Measurements from ENCODE around the gene SMARCAD1. TPM values are rescaled to one million over a fixed set of nuclear protein-coding genes. Genes with fewer than 3 reads are reported as not detected.

Gene SMARCAD1, protein sequence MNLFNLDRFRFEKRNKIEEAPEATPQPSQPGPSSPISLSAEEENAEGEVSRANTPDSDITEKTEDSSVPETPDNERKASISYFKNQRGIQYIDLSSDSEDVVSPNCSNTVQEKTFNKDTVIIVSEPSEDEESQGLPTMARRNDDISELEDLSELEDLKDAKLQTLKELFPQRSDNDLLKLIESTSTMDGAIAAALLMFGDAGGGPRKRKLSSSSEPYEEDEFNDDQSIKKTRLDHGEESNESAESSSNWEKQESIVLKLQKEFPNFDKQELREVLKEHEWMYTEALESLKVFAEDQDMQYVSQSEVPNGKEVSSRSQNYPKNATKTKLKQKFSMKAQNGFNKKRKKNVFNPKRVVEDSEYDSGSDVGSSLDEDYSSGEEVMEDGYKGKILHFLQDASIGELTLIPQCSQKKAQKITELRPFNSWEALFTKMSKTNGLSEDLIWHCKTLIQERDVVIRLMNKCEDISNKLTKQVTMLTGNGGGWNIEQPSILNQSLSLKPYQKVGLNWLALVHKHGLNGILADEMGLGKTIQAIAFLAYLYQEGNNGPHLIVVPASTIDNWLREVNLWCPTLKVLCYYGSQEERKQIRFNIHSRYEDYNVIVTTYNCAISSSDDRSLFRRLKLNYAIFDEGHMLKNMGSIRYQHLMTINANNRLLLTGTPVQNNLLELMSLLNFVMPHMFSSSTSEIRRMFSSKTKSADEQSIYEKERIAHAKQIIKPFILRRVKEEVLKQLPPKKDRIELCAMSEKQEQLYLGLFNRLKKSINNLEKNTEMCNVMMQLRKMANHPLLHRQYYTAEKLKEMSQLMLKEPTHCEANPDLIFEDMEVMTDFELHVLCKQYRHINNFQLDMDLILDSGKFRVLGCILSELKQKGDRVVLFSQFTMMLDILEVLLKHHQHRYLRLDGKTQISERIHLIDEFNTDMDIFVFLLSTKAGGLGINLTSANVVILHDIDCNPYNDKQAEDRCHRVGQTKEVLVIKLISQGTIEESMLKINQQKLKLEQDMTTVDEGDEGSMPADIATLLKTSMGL
- polyA plus RNA-seq (2013, experiment 1 of 2; ENCODE audit: insufficient read length): 21.8 TPM
- 25.2 TPM for polyA plus RNA-seq (2013, experiment 2 of 2; ENCODE audit: insufficient read length)

DNA sequence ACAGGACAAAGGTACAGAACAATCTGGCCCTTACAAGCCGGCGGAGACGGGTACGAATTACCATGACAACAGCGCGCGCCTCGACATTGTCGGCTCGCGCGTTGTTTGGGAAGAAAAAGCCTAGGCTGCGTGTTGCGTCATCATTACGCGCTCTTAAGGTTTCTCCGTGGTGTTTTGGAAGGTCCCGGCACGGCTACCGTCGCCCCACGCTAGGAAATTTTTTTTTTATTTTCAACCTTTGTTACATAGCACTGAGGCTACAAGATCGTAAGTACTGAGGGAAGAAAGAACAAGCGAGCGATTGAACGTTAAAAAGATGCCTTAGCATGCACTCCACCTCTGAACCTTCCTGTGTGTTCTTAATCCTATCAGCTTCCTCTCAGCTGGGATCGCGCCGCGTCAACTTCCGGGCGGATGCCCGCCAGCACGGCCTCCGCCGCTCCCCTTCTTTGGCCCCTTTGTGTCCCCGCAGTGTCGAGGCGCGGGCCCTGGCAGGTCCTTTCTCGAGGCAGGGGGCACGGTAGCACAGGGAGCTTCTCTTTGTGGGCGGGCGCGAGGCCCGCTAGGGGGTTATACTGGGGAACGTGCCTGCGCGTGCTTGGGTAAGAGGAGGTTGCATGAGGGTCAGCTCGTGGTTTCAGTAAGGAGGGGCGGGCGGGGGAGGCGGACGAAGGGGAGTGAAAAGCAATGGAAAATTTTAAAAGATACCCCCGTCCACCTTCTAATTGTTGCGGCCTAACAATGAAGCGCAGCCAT lies at the start of gene SMARCAD1:
Gene SMARCAD1 (plus strand): TSS at position 397 of the 756 bp plus-strand sequence. CDS start 530 bp downstream, outside the sequence.
- DNase-seq: peak; percentile 96

DNA sequence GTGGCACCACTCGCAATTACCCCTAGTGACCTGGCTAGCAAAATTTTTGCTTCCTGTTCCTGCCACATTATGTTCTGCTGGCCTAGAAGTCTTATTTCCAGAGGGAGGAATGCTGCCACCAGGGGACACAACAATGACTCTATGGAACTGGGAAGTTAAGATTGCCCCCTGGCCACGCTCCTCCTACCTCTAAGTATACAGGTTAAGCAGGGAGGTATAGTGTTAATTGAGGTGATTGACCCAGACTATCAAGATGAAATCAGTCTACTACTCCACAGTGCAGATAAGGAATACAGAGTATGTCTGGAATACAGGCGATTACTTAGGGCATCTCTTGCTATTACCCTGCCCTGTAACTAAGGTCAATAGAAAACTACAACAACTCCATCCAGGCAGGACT lies 48.8 kb upstream of the SMARCAD1 start:
- no peak for DNase-seq

DNA sequence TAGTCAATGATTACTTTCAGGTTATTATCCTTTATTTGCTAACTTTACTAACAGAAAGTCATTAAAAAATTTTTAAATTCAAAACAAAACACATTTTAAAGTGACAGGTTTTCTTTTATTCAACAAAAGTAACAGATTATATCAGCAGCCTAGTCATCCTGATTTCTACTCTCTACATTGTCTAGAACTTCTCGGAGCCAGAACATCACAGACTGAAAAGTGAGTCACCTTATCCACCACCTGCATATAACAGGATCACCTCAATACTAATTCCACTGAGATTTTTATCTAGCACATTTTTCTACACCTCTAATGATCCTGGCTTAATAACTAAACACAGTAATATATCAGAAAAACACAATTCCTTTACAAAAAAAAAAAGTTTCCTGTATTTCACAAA lies 47.9 kb upstream of the SMARCAD1 start:
- no peak for DNase-seq

DNA sequence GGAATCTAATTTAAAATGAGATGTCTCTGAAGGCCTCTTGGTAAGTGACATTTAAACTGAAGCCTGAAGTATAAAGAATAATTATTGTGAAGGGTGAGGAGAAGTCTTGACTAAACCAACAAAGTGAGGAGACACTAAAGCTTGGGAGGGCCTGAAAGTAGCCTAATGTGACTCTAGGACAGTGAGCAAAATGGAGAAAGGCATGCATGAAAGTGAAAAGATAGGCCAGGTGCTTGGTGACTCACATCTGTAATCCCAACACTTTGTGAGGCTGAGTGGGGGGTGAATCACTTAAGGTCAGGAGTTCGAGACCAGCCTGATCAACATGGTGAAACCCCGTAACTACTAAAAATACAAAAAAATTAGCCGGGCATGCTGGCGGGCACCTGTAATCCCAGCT lies 46.9 kb upstream of the SMARCAD1 start:
- DNase-seq: no peak

DNA sequence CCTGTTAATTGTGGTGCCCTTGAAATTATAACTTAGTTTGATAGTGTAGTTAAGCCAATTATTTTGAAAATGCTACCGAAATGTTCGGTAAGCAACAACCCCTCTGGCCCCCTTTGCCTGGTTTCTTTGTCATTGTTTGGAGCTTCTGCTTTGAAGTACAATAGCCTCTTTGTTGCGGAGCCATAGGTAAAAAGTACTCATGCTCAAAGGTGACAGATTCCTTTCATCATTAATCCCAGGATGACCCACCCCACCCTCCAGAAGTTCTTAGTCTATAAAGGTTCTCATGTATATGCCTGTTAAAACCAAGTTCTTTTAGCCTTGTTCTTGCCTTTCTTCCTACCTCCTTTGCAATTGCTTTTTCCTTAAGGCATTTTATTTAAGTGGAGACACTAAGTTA lies 42.4 kb upstream of the SMARCAD1 start:
- no peak for DNase-seq

DNA sequence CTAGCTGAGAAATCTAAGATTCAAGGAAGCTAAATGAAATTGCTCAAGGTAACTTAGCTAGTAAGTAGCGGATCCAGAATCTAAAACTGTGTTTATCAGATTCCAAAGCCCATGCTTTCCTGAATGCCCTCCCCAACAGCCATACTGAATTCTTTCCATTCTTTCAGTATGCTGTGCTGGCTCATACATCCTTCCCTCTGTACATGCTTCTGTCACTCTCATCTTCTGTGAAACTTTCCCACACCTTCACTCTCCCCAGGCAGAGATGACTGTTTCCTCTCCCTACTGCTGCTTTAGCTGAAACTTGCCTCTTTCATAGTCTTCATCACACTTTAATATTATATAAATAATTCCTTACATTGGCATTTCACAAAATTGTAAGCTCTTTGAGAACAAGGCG lies 39.3 kb upstream of the SMARCAD1 start:
- no peak for DNase-seq

DNA sequence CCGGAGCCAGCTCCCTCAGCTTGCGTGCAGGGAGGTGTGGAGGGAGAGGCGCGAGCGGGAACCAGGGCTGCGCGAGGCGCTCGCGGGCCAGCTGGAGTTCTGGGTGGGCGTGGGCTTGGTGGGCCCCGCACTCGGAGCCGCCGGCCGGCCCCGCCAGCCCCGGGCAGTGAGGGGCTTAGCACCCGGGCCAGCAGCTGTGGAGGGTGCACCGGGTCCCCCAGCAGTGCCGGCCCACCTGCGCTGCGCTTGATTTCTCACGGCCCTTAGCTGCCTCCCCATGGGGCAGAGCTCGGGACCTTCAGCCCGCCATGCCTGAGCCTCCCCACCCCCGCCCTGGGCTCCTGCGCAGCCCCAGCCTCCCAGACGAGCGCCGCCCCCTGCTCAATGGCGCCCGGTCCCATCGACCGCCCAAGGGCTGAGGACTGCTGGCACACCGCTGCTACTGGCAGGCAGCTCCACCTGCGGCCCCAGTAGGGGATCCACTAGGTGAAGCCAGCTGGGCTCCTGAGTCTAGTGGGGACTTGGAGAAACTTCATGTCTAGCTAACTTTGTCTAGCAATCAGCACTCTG lies 37.8 kb upstream of the SMARCAD1 start:
- no peak for DNase-seq

DNA sequence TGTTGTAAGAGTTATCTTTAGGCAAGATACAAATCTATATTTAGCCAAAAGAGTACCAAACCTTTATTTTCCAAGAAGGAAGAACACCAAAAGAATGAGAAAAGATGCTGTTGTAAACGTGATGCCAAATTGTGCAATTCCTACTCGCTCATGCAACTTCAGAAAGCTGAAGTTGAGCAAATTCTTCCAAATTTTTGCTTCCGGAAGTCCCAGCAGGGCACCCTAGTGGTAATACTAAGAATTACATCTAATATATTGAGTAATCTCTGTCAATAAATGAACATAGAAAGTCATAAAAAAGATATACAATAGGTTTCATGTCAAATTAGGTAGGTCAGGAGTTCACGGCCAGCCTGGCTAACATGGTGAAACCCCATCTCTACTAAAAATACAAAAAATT lies 36.0 kb upstream of the SMARCAD1 start:
- no peak for DNase-seq

DNA sequence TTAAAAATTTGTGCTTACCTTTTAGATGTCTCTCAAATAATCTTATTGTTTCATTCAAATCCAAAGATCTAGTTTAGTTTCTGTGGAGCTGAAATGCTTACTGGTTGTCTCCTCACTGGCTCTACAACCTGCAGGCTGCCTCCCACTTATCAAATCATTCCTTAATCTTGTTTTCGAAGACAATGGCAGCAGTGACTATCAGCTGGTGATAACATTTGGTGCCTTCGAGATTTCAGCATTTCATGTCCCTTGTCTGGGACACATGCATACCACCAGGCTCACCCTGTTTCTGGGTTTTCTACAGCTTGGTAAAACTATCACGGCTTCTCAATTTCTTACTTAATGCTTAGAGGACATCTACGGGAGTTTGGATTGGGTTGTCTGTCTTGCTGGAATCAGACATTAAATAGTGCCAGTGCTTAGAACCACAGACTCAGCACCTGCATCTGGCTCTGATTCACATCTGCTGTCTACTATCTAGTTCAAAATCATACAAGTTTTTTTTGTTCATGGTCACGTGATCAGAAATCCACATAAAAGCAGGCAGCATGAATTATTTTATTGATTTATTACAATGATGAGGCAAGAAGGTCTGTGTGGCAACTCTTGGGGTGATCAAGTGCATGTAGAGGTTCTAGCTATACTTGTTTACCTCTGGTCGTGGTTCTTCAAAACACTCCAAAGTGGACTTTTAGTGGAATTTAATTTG lies 32.0 kb upstream of the SMARCAD1 start:
- no peak for DNase-seq

DNA sequence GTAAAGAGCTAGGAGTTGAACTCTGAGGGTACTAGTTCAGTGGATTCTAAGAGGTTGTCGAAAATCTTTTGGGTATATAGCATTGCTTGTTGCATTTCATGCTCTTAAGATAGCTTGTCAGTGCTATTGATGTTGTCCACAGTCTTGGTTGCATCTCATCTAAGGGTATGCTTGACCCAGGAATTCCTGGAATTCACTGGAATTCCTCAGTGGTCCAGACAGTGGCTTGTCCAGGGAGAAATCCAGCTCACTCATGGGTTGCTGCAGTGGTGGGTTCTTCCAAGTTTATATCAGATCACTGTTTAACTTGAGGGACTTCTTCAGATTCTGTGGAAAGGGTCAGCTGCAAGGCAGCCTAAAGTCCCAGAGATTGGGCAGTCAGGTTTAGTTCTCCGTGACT lies 29.8 kb upstream of the SMARCAD1 start:
- DNase-seq: no peak

DNA sequence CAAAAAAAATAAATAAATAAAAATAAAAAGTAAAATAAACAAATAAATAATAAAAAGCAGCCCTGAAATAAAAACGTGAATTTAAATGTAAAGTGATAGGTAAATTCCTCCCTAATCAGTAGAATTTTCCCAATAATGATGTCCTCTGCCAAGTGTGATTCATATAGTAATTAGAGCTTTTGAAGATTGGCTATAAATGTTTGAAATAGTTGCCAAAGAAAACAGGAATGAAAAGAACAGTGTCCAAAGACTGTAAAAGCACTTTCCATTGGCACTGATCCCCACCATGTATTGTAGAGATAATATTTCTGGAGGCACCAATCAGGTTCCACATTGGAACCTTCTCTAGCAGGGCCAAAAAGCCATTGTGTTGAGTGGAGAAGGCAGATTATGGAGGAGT lies 25.9 kb upstream of the SMARCAD1 start:
- no peak for DNase-seq

DNA sequence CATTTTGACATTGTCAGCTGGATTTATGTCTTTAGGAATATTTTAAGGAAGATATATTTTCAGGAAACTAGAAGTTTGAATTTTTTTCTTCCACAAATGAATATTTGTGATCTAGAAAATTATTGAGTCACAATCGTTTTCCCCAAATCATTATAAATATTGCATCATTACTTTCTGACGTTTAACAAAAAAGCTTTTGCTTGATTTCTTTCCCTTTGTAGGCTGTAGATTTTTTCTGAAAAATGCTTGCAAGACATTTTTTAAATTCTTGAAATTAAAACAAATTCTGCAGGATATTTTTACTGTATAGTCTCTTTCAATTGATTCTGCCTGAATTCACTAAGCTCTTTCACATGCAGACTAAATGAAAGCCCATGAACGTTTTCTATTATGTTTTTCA lies 4.9 kb upstream of the SMARCAD1 start:
- DNase-seq: no peak

DNA sequence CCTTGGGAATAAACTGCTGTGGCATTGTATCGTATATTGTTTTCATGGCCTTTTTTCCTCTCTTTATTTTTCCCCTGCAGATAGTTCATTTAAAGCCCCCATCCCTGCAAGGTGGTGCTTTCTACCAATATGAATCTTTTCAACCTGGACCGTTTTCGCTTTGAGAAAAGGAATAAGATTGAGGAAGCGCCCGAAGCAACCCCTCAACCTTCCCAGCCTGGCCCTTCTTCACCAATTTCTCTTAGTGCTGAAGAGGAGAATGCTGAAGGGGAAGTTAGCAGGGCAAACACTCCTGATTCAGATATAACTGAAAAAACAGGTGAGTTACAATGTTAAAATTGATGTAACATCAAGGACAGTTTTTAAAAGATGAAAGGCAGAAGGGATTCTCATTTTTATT lies 601 bp downstream of the SMARCAD1 start:
- DNase-seq: no peak

DNA sequence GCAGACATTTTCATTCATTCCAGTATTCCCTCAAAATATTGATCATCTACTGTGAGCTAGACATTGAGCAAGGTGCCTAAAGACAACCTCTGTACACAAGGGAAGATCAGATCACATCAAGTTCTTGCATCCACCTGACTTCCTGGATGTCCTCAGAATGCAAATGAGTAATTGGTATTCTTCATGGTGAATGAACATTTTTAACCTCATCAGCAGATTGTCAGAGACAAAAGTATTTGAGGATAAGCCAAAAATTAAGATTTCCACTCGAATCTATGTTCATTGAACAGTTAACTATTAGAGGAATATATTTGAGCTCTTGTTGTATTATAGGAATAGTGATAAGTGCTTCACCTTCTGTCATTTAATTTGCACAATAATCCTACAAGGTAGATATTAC lies 1.3 kb downstream of the SMARCAD1 start:
- DNase-seq: no peak

DNA sequence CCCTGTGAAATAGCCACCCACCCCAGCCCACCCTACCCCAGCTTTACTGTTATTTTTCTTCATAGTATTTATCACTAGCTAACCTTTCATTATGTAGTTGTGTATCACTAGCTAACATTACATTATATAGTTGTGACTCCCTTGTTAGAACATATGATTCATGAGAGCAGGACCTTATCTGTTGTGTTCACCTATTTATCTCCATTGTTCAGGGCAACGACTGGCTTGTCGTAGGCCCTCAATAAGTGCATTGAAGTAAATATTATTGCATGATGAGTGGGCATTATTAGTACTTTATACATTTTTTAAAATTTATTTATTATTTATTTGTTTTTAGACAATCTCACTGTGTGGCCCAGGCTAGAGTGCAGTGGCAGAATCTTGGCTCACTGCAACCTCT lies 4.2 kb downstream of the SMARCAD1 start:
- DNase-seq: no peak

DNA sequence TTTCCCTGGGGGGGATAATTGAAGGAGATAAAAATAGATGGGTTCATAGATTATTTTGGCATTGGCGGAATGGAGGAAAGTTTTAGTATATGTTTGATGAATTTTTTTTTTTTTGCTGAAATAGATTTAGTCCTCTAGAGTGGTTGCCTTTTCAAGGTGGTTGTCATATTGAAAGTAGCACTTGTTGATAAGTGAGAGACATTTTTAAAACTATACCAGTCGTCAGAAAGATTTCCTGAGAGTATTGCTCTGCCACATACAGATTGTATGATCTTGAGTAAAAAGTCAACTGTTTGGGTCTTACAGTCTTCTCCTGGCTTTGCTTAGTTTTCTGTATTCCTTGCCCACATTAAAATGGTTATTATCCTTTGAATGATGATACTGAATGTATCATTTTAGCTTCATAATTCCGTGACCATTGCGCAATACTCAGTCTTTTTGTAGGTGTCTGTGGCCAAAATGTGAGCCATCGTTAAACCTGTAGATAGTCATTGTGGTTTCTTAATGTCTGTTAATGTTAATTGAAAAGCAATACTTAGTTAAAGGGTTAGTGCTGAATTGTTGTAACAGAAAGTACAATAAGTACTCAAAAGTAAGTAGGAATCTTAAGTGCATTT lies 7.1 kb downstream of the SMARCAD1 start:
- no peak for DNase-seq

DNA sequence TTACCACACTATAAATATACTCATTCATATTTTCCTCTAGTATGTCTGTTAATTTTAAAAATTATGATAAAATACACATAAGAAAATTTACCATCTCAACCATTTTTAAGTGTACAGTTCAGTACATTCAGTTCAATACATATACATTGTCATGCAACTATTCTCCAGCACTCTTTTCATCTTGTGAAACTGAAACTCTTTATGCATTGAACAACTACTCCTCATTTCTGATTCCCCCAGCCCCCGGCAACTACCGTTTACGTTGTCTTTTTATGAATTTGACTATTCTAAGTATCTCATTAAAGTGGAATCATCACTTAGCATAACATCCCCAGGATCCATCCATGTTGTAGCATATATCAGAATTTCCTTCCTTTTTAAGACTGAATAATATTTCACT lies 8.7 kb downstream of the SMARCAD1 start:
- DNase-seq: no peak

DNA sequence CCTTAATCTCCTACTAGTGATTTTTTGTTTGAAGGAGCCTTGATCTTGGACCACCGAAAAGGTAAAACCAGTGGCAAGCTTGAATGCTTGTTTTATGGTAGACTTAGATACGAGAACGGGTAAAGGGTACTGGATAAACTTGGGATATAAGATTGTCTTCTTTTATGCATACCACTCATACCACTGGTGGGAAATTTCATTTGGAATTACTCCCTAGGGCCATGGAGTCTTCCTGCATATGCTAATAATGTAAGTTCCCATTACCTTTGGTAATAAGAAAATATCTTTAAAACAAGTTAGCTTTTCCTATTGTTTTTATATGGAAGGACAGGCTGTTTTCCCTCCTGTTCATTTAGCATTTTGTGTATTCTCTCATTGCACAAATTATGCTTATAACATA lies 11.7 kb downstream of the SMARCAD1 start:
- DNase-seq: peak; percentile 33

DNA sequence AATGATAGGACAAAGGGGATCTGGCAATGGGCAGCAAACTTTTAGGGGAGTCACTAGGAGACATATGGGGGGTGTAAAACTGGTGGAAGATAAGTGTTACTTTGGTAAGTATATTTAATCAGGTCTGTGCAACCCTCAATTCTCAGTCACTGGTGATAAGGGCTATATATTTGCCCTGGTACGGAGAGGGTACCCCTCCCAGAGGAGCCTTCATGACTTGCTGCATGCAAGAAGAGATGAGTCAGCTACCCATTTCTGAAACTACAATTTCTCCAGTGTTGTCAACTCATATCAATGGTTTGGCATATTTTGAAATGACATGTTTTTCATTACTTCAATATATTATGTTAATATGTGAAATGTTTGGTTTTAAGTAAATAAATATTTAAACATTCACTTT lies 14.3 kb downstream of the SMARCAD1 start:
- DNase-seq: no peak

DNA sequence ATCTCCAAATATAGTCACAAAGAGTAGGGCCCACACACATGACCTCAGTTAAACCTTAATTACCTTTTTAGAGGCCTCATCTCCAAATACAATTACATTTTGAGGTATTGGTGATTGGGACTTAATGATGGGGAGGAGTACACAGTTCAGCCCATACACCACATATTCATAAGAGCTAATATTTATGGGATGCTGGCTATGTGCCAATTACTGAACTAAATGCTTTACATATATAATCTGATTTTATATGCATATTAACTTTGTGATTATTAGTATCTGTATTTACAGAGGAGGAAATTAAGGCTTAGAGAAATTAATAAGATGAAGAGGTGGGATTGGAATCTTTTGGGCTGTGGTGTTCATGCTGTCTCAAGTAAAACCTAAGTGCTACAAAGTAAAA lies 17.8 kb downstream of the SMARCAD1 start:
- DNase-seq: no peak

DNA sequence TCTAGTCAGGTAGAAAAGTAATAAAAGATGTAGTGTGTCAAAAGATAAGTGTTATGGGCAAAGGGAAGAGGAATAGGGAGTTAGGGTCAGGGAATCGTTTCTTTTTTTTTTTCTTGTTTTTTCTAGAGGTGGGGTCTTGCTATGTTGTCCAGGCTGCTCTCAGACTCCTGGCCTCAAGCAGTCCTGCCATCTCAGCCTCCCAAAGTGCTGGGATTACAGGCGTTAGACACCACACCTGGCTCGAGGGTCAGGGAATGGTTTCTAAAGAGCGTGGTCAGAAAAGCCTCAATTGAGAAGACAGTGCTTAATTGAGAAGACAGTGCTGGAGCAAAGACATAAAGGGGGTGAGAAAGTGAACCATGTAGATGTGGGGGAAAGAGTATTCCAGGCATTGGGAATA lies 19.1 kb downstream of the SMARCAD1 start:
- no peak for DNase-seq

All from fibroblast of skin of scalp (primary cell).